Gastroesophageal sphincter (tissue), 4 donors: ENCODE data around the gene UNG. TPM values are rescaled to one million over a fixed set of nuclear protein-coding genes. Genes with fewer than 3 reads are reported as not detected.
A peak's percentile ranks its signal among the peaks of the same experiment; 100 is the strongest.

Experiments
- ATAC-seq: fragments of 150-250 bp; one replicate; pipeline ENCODE4 v1.9.1; 2016; ENCODE audit warnings: mild to moderate bottlenecking, moderate library complexity
- H3K27ac ChIP-seq, 4 donors: fragments of 200-600 bp; sonication (generic) in 3 of 4; 1 replicate in 3 of 4; 2 replicates in 1 of 4; pipeline ENCODE4 v1.5.1; 2016 to 2019
- H3K27me3 ChIP-seq: fragments of 200-600 bp; sonication (generic); one replicate; pipeline ENCODE4 v1.5.1; 2019
- H3K36me3 ChIP-seq, 2 donors: fragments of 200-600 bp; sonication (generic); one replicate each; pipeline ENCODE4 v1.5.1; 2019; ENCODE audit warnings: control low read depth in 1 of 2
- H3K4me1 ChIP-seq, 3 donors: fragments of 200-600 bp; sonication (generic); 1 replicate in 2 of 3; 2 replicates in 1 of 3; pipeline ENCODE4 v1.5.1; 2016 to 2019; ENCODE audit warnings: control low read depth in 2 of 3
- H3K4me3 ChIP-seq, 2 donors: fragments of 200-600 bp; sonication (generic); one replicate each; pipeline ENCODE4 v1.5.1; 2019; ENCODE audit warnings: mild to moderate bottlenecking in 1 of 2, moderate library complexity in 1 of 2
- H3K9me3 ChIP-seq, 3 donors: fragments of 200-600 bp; sonication (generic); one replicate each; pipeline ENCODE4 v1.5.1; 2017 to 2019; ENCODE audit warnings: control low read depth in 2 of 3
- CTCF ChIP-seq, 4 experiments: fragments of 200-600 bp in 2 of 4; fragments of 450-650 bp in 2 of 4; sonication (generic) in 1 of 4; IDR thresholded peaks; one replicate each; pipeline ENCODE4 v1.5.1; 2017 to 2019; ENCODE audit warnings: antibody characterized with exemption in 4 of 4, mild to moderate bottlenecking in 2 of 4, moderate library complexity in 2 of 4
- EP300 ChIP-seq: sonication (generic); formaldehyde crosslinking; IDR thresholded peaks from one replicate; pipeline ENCODE4 v1.6.1; 2017; ENCODE audit warnings: antibody characterized with exemption, mild to moderate bottlenecking
- POLR2A ChIP-seq, 2 donors: fragments of 450-650 bp; IDR thresholded peaks; one replicate each; pipeline ENCODE4 v1.6.1; 2017; ENCODE audit warnings: antibody characterized with exemption in 2 of 2, mild to moderate bottlenecking in 2 of 2, moderate library complexity in 1 of 2
- POLR2AphosphoS5 ChIP-seq: sonication (generic); formaldehyde crosslinking; IDR thresholded peaks from one replicate; pipeline ENCODE4 v1.6.1; 2017; ENCODE audit warnings: antibody characterized with exemption
- WGBS, 2 donors: methylation state at CpG; one replicate each; pipeline ENCODE4 v1.1.5; 2018; ENCODE audit warnings: low coverage in 1 of 2; 5-methylcytosine and 5-hydroxymethylcytosine counted together
- total RNA-seq, 4 donors: library from RNA; depleted of rRNA; stranded (reverse); fragments of >200 nt; gene quantifications; one replicate each; pipeline ENCODE4 v1.1.0, GENCODE V29; 2016

Gene UNG
- total RNA-seq, 4 donors from 2014 or later, result 12.1 to 18.2 (median 17.3) TPM

GRCh38 chr12:109105176-109105575 lies 7.8 kb downstream of the UNG start:
- Histone ChIP-seq H3K27me3 (no peaks in the 10 kb centered on the region), H3K27ac (no peak overlapping the region), H3K9me3 (no peaks in the 10 kb centered on the region), H3K36me3 (peaks cover 0 to 89% of the 10 kb centered on the region in 2 donors), H3K4me1 (peaks cover 0 to 29% (median under 1%) of the 10 kb centered on the region in 3 donors), H3K4me3 (no peak overlapping the region)
- no peak for ATAC-seq
- TF ChIP-seq EP300, result no peak
- 85 to 87% methylated on average over 3 to 5 of the region's 5 CpGs for WGBS, 2 donors

GRCh38 chr12:109109746-109110350 lies 12.5 kb downstream of the UNG start:
- no peaks in the 10 kb centered on the region for H3K27me3 ChIP-seq
- H3K9me3 ChIP-seq, result no peaks in the 10 kb centered on the region
- 73 to 77% methylated on average over 6 of the region's 6 CpGs for WGBS, 2 donors
- TF ChIP-seq POLR2AphosphoS5 (no peak), POLR2A (IDR thresholded peaks at IDR 0.05) (no peak), EP300 (no peak), CTCF (IDR thresholded peaks at IDR 0.05) (no peak)
- ATAC-seq, result no peak
- peaks cover 0 to 51% of the 10 kb centered on the region in 2 donors for H3K36me3 ChIP-seq
- no peak overlapping the region for H3K4me3 ChIP-seq
- peaks cover 5 to 49% (median 22%) of the 10 kb centered on the region in 3 donors for H3K4me1 ChIP-seq
- H3K27ac ChIP-seq, result peak overlapping the region; percentile 64 to 98 (median 96)

GRCh38 chr12:109110988-109111495 lies 13.6 kb downstream of the UNG start:
- WGBS, 2 donors, result 0 to 9% methylated on average over 2 to 11 of the region's 28 CpGs

GRCh38 chr12:109112720-109113465 lies 15.5 kb downstream of the UNG start:
- no peak for ATAC-seq
- H3K36me3 ChIP-seq, result peaks cover 0 to 23% of the 10 kb centered on the region in 2 donors
- H3K27me3 ChIP-seq, result no peaks in the 10 kb centered on the region
- peaks cover 16 to 79% (median 31%) of the 10 kb centered on the region in 3 donors for H3K4me1 ChIP-seq
- no peak overlapping the region for H3K4me3 ChIP-seq
- no peaks in the 10 kb centered on the region for H3K9me3 ChIP-seq
- TF ChIP-seq POLR2AphosphoS5 (no peak), POLR2A (IDR thresholded peaks at IDR 0.05) (no peak), CTCF (IDR thresholded peaks at IDR 0.05) (no peak), EP300 (no peak)
- H3K27ac ChIP-seq, result peak overlapping the region; percentile 90 to 97 (median 94)
- WGBS, 2 donors, result 62 to 63% methylated on average over 9 to 11 of the region's 11 CpGs

More at GRCh38 chr12:109110988-109111495, 13.6 kb downstream of the UNG start:
- TF ChIP-seq CTCF (IDR thresholded peaks at IDR 0.05), result no peak
- TF ChIP-seq EP300, result peak; percentile 90
- peak; percentile 63 to 65 for TF ChIP-seq POLR2A (IDR thresholded peaks at IDR 0.05)
- peak; percentile 94 for TF ChIP-seq POLR2AphosphoS5
- H3K4me1 ChIP-seq, result peaks cover 13 to 61% (median 24%) of the 10 kb centered on the region in 3 donors
- H3K36me3 ChIP-seq, result peaks cover 0 to 39% of the 10 kb centered on the region in 2 donors
- ATAC-seq, result peak; percentile 88
- H3K27me3 ChIP-seq, result no peaks in the 10 kb centered on the region
- no peaks in the 10 kb centered on the region for H3K9me3 ChIP-seq
- H3K27ac ChIP-seq, result peak overlapping the region; percentile 64 to 98 (median 96)
- peak overlapping the region; percentile 36 to 70 for H3K4me3 ChIP-seq

- no peak for ATAC-seq
- 37 to 44% methylated on average over 5 of the region's 5 CpGs for WGBS, 2 donors
Measured at GRCh38 chr12:109113661-109114321, 16.4 kb downstream of the UNG start.

More at GRCh38 chr12:109113661-109114321, 16.4 kb downstream of the UNG start:
- no peaks in the 10 kb centered on the region for H3K27me3 ChIP-seq
- H3K4me3 ChIP-seq, result no peak overlapping the region
- H3K27ac ChIP-seq, result peak overlapping the region; percentile 90 to 97 (median 94)
- H3K36me3 ChIP-seq, result peaks cover 0 to 14% of the 10 kb centered on the region in 2 donors
- no peaks in the 10 kb centered on the region for H3K9me3 ChIP-seq
- no peak for TF ChIP-seq CTCF (IDR thresholded peaks at IDR 0.05)
- TF ChIP-seq EP300, result no peak
- no peak for TF ChIP-seq POLR2A (IDR thresholded peaks at IDR 0.05)
- TF ChIP-seq POLR2AphosphoS5, result peak; percentile 55
- H3K4me1 ChIP-seq, result peaks cover 16 to 88% (median 31%) of the 10 kb centered on the region in 3 donors
